ENCODE data around the gene IL1R1.

Gene IL1R1

GRCh38 chr2:102166189-102166845 lies 23.8 kb downstream of the IL1R1 start:
- DNase-seq (ENCODE audit: insufficient read length, low spot score), result no peak
- FAIRE-seq, result no peak

DNA sequence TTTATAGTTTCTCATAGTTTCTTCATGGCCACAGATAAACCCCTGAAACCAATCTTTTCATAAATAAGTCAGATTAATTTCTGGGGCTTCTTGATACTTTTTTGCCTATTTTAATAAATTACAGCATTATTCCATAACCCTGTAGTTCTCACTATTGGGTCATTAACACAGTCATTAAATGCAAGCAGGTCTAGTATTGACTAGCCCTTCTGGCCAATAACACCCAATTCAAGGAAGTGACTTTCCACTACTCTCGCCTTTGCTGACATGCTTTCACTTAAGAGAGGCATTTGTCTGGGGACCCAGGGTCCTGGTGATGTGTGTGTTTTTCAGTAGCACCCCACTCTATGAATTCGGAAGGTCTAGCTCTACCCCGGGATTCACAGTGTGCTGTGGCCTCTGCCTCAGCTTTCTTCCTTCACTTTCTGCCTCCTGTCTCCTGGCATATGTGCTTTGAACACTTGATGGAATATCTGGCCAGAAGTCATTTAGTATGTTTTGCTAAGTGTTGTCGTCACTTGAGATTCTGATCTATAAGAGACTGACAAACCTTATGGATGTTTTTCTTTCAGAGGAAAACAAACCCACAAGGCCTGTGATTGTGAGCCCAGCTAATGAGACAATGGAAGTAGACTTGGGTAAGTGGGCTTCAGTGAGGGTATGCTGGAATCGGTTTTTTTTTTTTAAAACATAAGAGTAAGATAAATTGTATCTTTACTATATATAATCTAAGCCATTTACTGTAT lies 25.7 kb downstream of the IL1R1 start:
- DNase-seq (ENCODE audit: insufficient read length, low spot score), result no peak
- no peak for FAIRE-seq

- FAIRE-seq (no peak), DNase-seq (ENCODE audit: insufficient read length, low spot score) (no peak)
Measured at GRCh38 chr2:102171946-102172345, 29.4 kb downstream of the IL1R1 start.

DNA sequence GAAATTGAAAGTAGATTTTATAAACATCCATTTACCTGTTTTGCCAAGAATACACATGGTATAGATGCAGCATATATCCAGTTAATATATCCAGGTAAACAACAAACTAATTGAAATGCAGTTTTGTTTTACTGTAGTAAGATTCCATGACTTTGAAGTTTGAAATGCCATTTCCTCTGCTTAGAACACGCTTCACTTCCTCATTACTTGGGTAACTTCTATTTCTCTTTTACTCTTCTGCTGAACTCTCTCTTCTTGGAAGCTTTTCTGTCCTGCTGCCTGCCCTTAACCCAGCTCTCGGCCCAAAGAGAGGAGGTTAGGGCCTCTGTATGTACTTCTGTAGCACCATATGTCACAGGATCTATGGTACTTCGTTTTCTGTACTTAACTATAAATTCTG lies 30.2 kb downstream of the IL1R1 start:
- DNase-seq (ENCODE audit: insufficient read length, low spot score), result no peak
- FAIRE-seq, result no peak

DNA sequence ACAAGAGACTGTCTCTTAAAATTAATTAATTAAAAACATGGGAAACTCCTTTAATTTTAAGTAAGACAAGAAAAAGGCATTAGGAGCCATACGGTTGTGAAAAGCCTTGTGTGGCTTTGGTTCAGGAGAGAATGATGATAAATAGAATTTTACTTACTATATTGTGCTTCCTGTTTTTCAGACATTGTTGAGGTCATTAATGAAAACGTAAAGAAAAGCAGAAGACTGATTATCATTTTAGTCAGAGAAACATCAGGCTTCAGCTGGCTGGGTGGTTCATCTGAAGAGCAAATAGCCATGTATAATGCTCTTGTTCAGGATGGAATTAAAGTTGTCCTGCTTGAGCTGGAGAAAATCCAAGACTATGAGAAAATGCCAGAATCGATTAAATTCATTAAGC lies 33.6 kb downstream of the IL1R1 start:
- FAIRE-seq, result no peak
- no peak for DNase-seq (ENCODE audit: insufficient read length, low spot score)

DNA sequence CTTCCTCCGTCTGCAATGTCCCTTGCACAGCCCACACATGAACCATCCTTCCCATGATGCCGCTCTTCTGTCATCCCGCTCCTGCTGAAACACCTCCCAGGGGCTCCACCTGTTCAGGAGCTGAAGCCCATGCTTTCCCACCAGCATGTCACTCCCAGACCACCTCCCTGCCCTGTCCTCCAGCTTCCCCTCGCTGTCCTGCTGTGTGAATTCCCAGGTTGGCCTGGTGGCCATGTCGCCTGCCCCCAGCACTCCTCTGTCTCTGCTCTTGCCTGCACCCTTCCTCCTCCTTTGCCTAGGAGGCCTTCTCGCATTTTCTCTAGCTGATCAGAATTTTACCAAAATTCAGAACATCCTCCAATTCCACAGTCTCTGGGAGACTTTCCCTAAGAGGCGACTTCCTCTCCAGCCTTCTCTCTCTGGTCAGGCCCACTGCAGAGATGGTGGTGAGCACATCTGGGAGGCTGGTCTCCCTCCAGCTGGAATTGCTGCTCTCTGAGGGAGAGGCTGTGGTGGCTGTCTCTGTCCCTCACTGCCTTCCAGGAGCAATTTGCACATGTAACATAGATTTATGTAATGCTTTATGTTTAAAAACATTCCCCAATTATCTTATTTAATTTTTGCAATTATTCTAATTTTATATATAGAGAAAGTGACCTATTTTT lies 35.4 kb downstream of the IL1R1 start:
- FAIRE-seq, result no peak
- DNase-seq (ENCODE audit: insufficient read length, low spot score), result no peak

DNA sequence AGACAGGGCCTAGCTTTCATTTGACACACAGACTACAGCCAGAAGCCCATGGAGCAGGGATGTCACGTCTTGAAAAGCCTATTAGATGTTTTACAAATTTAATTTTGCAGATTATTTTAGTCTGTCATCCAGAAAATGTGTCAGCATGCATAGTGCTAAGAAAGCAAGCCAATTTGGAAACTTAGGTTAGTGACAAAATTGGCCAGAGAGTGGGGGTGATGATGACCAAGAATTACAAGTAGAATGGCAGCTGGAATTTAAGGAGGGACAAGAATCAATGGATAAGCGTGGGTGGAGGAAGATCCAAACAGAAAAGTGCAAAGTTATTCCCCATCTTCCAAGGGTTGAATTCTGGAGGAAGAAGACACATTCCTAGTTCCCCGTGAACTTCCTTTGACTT lies 36.5 kb downstream of the IL1R1 start:
- FAIRE-seq, result no peak

GRCh38 chr2:102179788-102180686 lies 37.5 kb downstream of the IL1R1 start:
- DNase-seq (ENCODE audit: insufficient read length, low spot score), result no peak
- FAIRE-seq, result no peak

More for the DNA sequence above, 36.5 kb downstream of the IL1R1 start:
- no peak for DNase-seq (ENCODE audit: insufficient read length, low spot score)

- no peak for FAIRE-seq
- no peak for DNase-seq (ENCODE audit: insufficient read length, low spot score)
Measured at GRCh38 chr2:102180687-102180999, 38.1 kb downstream of the IL1R1 start.

DNA sequence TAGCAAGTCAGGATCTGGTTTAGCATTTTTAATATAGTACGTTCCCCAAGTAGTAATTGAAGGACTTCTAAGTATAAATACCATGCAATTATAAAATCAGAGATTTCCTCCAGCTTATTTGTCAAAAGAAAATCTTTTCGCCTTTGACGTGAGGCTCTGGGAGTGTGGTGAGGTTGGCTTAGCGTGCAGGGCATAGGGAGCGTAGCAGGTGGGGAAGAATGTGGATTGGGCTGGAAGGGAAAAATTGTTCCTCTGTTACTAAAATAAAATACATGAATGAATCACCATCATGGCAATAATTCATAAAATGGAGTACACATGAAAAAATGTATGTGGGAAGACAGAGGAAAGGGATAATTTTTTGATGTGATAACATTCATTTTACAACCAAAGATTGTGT lies 38.8 kb downstream of the IL1R1 start:
- DNase-seq (ENCODE audit: insufficient read length, low spot score) (no peak), FAIRE-seq (no peak)

DNA sequence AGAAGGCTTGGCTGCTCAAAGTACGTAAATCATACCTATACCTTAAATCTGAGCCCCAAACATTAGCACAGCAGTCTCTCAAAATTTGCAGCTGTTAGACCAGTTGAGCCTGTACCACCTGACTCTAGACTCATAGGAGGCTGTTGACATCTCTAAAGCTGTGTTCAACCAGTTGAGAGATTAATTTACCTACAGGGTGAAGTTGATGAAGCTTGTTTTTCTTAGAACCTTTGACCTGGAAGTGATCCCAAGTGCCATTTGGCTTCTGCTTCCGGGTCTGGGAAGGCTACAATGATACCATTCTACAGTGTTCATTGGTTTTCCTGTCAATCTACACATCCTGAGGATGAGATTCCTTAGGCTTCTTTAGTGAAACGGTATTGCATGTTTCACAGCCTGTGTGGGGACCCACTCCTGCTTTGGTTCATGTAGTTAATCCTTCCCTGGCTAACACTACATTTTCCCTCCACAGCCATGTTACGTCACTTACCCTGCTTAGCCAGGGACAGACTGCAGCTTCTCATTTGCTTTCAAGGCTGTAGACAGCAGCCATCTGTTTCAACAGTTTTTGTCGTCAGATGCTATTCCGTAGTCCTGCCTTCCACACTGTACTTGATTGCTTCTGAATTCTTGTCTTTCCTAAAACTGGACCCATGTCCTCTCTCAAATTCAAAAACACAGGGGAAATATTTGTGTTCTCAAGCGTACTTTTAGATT lies 39.5 kb downstream of the IL1R1 start:
- no peak for FAIRE-seq
- no peak for DNase-seq (ENCODE audit: insufficient read length, low spot score)

GRCh38 chr2:102184018-102184417 lies 41.5 kb downstream of the IL1R1 start:
- FAIRE-seq, result no peak

DNA sequence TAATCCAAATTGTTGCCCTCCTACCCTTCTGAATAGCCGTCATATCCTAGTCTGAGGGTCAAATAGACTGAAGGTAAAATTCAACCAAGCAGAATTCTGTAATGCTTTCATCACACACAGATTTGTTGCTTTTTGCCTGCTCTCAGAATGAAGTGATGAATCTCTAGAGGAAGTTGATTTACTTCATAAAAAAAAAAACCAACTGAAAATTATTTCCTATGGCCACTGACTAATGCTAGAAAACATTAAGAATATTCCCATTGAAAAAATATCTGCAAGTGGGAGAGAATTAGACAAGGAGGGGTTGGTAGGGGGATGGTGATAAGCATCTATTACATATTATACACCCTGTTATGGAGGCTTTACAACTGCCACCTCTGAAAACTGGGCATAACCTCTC lies 42.0 kb downstream of the IL1R1 start:
- no peak for DNase-seq (ENCODE audit: insufficient read length, low spot score)
- FAIRE-seq, result no peak

More at GRCh38 chr2:102184018-102184417, 41.5 kb downstream of the IL1R1 start:
- DNase-seq (ENCODE audit: insufficient read length, low spot score), result no peak

GRCh38 chr2:102185347-102185746 lies 42.8 kb downstream of the IL1R1 start:
- DNase-seq (ENCODE audit: insufficient read length, low spot score) (no peak), FAIRE-seq (no peak)

DNA sequence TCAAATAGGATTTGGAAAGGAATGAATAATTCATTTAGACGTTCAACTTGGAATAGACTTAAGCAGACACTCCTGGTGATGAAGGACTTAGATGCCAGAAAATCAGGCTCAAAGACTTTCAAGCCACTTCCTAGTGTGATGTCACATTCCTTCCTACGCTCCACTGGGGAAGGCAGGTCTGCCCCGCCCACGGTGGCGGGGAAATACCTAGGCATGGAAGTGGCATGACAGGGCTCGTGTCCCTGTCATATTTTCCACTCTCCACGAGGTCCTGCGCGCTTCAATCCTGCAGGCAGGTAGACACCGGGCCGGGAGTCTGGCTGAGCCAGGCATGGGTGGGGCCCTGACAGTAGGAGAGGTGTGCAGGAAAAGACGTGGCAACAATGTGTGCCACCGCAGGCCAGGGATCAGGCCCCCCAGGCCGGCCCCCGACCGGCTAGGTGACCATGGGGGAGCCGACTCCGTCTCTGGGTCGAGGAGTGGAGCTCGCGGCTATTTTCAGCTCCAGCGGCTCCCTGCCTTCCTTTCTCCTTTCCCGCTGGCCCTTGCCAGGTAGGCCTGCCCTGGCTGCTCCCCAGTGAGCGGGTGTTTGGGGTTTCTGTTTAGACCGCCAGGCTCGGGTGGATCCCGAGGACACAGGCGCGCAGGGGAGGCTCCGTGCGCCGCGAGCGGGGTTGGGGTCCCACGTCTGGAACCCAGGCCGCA lies 44.4 kb downstream of the IL1R1 start, which contains the start of gene IL1RL2:
Gene IL1RL2, plus strand, starts transcription at position 233 of the 705 bp plus-strand sequence. CDS start 845 bp downstream, outside the sequence.
- no peak for DNase-seq (ENCODE audit: insufficient read length, low spot score)

DNA sequence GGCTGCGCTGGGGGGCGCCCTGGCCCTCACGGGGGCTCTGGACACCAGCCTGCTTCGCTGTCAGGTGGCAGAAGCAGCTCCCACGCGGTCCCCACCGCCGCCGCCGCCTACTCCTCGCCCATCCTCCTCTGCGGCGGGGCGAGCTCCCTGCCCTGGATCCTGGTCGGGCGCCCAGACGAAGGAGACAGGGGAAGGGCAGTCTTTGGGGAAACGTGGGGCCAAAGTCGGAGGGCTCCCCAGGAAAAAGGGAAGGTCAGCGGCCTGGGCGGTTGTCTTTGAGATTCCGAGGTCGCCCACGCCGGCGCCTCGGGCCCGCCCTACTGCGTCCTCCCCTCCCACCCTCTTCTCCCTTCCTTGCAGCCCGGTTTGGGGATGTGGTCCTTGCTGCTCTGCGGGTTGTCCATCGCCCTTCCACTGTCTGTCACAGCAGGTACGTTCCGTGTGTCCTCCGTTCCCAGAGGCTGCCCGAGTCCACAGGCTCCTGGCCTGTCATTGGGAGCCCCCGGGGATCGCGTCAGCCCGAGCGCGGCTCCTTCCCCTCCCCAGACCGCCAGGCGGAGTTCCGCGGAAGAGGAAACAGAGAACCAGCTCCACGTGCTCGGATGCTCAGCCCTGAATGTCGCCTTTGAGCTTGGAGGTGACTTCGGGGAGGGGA lies 45.1 kb downstream of the IL1R1 start:
- no peak for DNase-seq (ENCODE audit: insufficient read length, low spot score)
- no peak for FAIRE-seq

More for the DNA sequence above, 44.4 kb downstream of the IL1R1 start, which contains the start of gene IL1RL2:
- FAIRE-seq, result no peak

DNA sequence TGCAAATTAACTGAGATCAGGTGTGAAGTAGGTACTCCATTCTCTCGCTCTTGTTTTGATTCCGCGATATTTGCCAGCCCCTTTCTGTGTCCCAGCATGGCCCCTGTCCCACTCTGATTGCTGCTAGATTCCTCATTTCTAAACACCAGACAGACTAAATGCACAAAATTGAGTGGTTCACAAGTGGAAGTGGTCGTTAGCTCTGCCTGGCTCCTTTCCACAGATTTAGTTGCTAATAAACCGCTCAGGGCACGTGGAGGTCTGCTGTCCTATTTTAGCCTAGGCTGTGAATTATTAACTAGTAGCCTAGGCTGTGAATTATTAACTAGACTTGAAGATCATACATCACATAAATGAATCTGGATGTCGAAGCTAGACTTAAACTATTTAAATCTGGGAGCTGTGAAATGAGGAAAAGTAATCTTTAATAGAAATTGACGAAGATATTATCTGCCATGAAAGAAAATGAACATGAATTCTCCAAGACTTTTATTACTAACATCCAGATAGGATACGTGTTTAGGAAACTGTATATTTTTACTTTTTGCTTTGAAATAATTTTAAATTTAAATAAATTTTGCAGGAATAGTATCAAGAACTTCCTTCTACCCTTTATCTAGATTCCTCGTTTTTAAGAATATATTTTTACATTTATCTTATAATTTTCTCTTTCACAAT lies 48.0 kb downstream of the IL1R1 start:
- FAIRE-seq, result no peak
- no peak for DNase-seq (ENCODE audit: insufficient read length, low spot score)

- no peak for DNase-seq (ENCODE audit: insufficient read length, low spot score)
- FAIRE-seq, result no peak
Measured at GRCh38 chr2:102191501-102191900, 49.0 kb downstream of the IL1R1 start.

Measured in HTR-8/SVneo (cell line).